Endothelial cell (in vitro differentiated cells): ENCODE measurements around the gene AFDN. TPM values are rescaled to one million over a fixed set of nuclear protein-coding genes. Genes with fewer than 3 reads are reported as not detected.

ENCODE experiments used
- DNase-seq: peaks from one replicate; pipeline ENCODE4 v3.0.0; 2021; ENCODE audit warnings: low spot score
- H3K27ac Mint-ChIP-seq: one replicate; pipeline ENCODE4 v1.8.0; 2021; ENCODE audit warnings: mixed read lengths, inconsistent platforms; ENCODE audit not compliant: unreplicated experiment
- H3K27me3 Mint-ChIP-seq: one replicate; pipeline ENCODE4 v1.8.0; 2021; ENCODE audit warnings: mild to moderate bottlenecking, moderate library complexity, mixed read lengths, inconsistent platforms; ENCODE audit not compliant: unreplicated experiment
- H3K36me3 Mint-ChIP-seq: one replicate; pipeline ENCODE4 v1.8.0; 2021; ENCODE audit warnings: mild to moderate bottlenecking, low read depth, mixed read lengths, inconsistent platforms; ENCODE audit not compliant: unreplicated experiment
- H3K4me1 Mint-ChIP-seq: one replicate; pipeline ENCODE4 v1.8.0; 2021; ENCODE audit warnings: mild to moderate bottlenecking, mixed read lengths, inconsistent platforms; ENCODE audit not compliant: unreplicated experiment
- H3K4me3 Mint-ChIP-seq: one replicate; pipeline ENCODE4 v1.8.0; 2021; ENCODE audit warnings: mild to moderate bottlenecking, mixed read lengths, inconsistent platforms; ENCODE audit not compliant: unreplicated experiment
- H3K9me3 Mint-ChIP-seq: one replicate; pipeline ENCODE4 v1.8.0; 2021; ENCODE audit warnings: mixed read lengths, inconsistent platforms; ENCODE audit not compliant: unreplicated experiment
- total RNA-seq: library from RNA; stranded (reverse); fragmentation: NEBNext Ultra II Directional; extraction: Animal tissue kit (Norgen Biotek cat#: 25700); gene quantifications from one replicate; pipeline ENCODE4 v1.2.1, GENCODE V29; 2021; ENCODE audit not compliant: unreplicated experiment
- TF ChIP-seq, protein P1 (sequence below): fragments of 200-600 bp; sonication (generic); IDR thresholded peaks from one replicate; pipeline ENCODE4 v1.5.0; 2021; ENCODE audit warnings: antibody characterized with exemption; ENCODE audit not compliant: unreplicated experiment

The AFDN gene
- total RNA-seq, 1 donor from 2014 or later, result 306 TPM

DNA sequence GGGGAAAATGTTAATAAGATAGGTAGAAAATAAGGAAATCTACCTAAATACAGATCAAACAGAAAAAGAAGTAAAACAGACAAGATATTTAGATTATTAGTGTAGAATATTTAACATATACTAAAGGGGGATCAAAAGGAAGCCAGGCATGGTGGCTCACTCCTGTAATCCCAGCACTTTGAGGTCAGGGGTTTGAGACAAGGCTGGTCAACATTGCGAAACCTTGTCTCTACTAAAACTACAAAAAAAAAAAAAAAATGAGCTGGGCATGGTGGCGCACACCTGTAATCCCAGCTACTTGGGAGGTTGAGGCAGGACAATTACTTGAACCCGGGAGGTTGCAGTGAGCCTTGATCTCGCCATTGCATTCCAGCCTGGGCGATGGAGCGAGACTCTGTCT lies 55.5 kb downstream of the AFDN start:
- DNase-seq, result no peak
- TF ChIP-seq, protein P1, sequence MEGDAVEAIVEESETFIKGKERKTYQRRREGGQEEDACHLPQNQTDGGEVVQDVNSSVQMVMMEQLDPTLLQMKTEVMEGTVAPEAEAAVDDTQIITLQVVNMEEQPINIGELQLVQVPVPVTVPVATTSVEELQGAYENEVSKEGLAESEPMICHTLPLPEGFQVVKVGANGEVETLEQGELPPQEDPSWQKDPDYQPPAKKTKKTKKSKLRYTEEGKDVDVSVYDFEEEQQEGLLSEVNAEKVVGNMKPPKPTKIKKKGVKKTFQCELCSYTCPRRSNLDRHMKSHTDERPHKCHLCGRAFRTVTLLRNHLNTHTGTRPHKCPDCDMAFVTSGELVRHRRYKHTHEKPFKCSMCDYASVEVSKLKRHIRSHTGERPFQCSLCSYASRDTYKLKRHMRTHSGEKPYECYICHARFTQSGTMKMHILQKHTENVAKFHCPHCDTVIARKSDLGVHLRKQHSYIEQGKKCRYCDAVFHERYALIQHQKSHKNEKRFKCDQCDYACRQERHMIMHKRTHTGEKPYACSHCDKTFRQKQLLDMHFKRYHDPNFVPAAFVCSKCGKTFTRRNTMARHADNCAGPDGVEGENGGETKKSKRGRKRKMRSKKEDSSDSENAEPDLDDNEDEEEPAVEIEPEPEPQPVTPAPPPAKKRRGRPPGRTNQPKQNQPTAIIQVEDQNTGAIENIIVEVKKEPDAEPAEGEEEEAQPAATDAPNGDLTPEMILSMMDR, result no peak
- Mint-ChIP-seq H3K36me3 (peaks cover 44% of the 10 kb centered on the region), H3K4me1 (peaks cover 50% of the 10 kb centered on the region), H3K9me3 (no peaks in the 10 kb centered on the region), H3K27me3 (peaks cover 4% of the 10 kb centered on the region), H3K4me3 (peak overlapping the region; percentile 17), H3K27ac (peak overlapping the region; percentile 20)

DNA sequence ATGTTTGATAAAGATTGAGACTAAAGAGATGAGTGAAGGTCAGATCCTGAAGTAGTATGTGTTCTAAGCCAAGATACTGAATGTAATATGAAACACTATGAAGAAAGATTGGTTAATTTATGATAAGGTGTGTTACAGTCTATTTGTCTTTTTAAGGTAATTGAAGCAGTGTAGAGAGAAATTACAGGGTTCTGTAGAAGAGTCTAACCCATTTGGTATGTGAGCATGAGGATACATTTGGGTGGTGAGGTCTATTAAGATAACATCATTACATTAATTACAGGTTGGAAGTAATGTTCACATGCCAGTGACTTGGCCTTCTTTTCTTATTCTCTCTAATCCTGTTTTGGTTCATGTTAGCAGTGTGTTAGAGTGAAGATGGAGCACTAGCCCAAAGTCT lies 61.4 kb downstream of the AFDN start:
- TF ChIP-seq, protein P1, result no peak
- Mint-ChIP-seq H3K9me3 (no peaks in the 10 kb centered on the region), H3K27me3 (no peaks in the 10 kb centered on the region), H3K4me3 (no peak overlapping the region), H3K4me1 (peaks cover 4% of the 10 kb centered on the region), H3K27ac (no peak overlapping the region), H3K36me3 (peaks cover 13% of the 10 kb centered on the region)
- no peak for DNase-seq

DNA sequence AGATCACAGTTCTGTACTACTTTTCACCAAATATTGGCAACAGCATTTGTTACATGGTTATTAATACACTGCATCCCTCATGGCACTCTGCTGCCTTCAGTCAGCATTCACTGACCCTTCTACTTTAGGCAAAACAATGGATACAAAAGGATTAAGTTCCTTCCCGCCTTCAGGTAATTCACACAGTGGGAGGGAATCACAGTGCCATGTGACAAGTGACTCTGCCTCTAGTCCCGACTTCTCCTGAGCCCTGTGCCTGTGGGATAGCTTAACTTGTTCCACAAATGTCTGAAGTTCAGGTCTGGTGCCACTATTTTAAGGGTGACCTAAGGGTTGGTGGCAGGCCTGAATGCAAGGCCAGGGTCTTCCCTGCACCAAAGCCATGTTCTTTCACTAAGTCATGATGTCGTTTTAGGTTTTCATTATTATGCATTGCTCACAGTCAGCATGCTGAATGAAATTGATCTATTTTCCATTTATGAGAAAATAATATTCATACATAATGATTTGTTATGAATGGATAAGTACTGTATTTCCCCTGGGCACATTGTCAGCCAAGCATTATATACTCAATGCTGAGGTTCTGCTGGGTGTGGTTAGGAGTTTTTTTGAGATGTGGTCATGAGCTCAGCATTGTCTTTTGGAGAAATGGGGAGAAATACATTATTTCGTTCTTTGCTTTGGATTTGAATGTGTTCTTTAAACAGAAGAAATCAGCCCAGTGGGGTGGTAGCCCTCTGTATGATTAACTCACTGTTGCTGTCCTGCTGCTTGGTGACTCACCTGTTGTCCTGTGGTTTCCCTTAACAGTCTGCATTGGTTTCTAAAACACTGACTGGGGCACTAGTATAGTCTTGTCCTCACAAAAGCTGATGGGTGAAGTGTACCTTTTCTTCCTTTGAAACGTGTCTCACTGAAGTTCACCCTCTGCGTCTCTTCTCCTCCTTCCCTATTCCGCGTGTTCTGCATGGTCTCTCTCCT lies 66.4 kb downstream of the AFDN start:
- no peak overlapping the region for H3K27ac Mint-ChIP-seq
- H3K27me3 Mint-ChIP-seq, result no peaks in the 10 kb centered on the region
- H3K4me3 Mint-ChIP-seq, result no peak overlapping the region
- H3K36me3 Mint-ChIP-seq, result peaks cover 9% of the 10 kb centered on the region
- no peak for DNase-seq
- no peaks in the 10 kb centered on the region for H3K9me3 Mint-ChIP-seq
- TF ChIP-seq, protein P1, result no peak
- peaks cover 4% of the 10 kb centered on the region for H3K4me1 Mint-ChIP-seq

DNA sequence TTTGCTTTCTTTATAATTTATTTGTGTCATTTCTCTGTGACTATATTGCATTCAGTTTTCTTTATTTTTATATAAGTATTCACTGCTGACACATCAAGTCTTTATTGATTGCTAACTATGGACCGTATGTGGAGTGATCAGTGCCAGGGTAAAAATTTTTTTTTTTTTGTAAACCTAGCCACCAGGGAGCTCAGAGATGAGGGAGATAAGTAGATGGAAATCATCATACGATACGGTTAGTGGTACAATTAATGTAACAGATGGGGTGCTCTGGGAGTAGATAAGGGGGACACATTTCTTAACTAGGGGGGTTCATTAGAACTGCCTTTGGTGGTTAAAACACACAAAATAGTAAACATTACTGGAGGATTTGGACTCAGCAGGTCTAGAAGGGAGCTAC lies 68.3 kb downstream of the AFDN start:
- H3K9me3 Mint-ChIP-seq, result no peaks in the 10 kb centered on the region
- no peak overlapping the region for H3K27ac Mint-ChIP-seq
- no peak for DNase-seq
- H3K36me3 Mint-ChIP-seq, result peaks cover 9% of the 10 kb centered on the region
- TF ChIP-seq, protein P1, result no peak
- no peaks in the 10 kb centered on the region for H3K27me3 Mint-ChIP-seq
- no peak overlapping the region for H3K4me3 Mint-ChIP-seq
- H3K4me1 Mint-ChIP-seq, result peaks cover 7% of the 10 kb centered on the region

DNA sequence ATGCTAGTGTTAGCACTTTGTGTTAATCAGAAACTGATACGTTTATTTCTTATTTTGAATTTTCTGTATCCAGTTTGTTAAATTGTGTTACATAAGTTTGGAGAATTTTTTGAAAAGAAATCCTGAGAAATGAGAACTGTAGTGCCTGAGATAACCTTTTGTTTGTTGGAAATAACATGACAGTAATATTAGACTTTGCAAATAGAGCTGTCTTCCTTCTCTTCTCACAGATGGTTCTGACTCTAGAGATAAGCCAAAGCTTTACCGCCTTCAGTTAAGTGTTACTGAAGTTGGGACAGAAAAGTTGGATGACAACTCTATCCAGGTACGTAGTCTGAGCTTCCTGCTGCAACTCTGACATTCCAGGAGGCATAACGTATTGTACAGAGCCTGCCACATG lies 69.9 kb downstream of the AFDN start:
- peaks cover 9% of the 10 kb centered on the region for H3K36me3 Mint-ChIP-seq
- no peak for DNase-seq
- H3K4me1 Mint-ChIP-seq, result peaks cover 7% of the 10 kb centered on the region
- H3K27ac Mint-ChIP-seq, result no peak overlapping the region
- no peak overlapping the region for H3K4me3 Mint-ChIP-seq
- H3K9me3 Mint-ChIP-seq, result no peaks in the 10 kb centered on the region
- TF ChIP-seq, protein P1, result no peak
- H3K27me3 Mint-ChIP-seq, result no peaks in the 10 kb centered on the region
